ENCODE measurements around the gene ORMDL3.

Gene ORMDL3

GRCh38 chr17:39925282-39926134 is 1.9 kb downstream of the ORMDL3 start:
- H2AFZ ChIP-seq (ENCODE audit: low read depth, low read length), result no peak overlapping the region
- no peaks in the 10 kb centered on the region for H3K27me3 ChIP-seq (ENCODE audit: low read depth, low read length)
- no peak overlapping the region for H3K4me3 ChIP-seq (ENCODE audit: low read length)
- peaks cover 19% of the 10 kb centered on the region; the same call in 1 of the 2 replicates for H4K20me1 ChIP-seq (ENCODE audit: insufficient read depth, low read length)
- H3K27ac ChIP-seq (ENCODE audit: low read length), result no peak overlapping the region
- TF ChIP-seq EZH2phosphoT487 (IDR thresholded peaks at IDR 0.05; ENCODE audit: low read depth), result no peak
- no peak for TF ChIP-seq CTCF (IDR thresholded peaks at IDR 0.05; ENCODE audit: low read depth, low read length)
- no peak overlapping the region for H3K9ac ChIP-seq (ENCODE audit: low read length)
- H3K36me3 ChIP-seq (replicated peaks; ENCODE audit: low read depth, low read length), result peaks cover 18% of the 10 kb centered on the region
- H3K9me3 ChIP-seq (ENCODE audit: insufficient read depth, low read length), result no peaks in the 10 kb centered on the region
- peaks cover 48% of the 10 kb centered on the region for H3K4me1 ChIP-seq (ENCODE audit: low read length)
- H3K79me2 ChIP-seq (ENCODE audit: low read length), result peaks cover 29% of the 10 kb centered on the region
- H3K4me2 ChIP-seq (ENCODE audit: low read length), result peak overlapping the region; percentile 96

GRCh38 chr17:39924691-39925055 is 2.7 kb downstream of the ORMDL3 start:
- Histone ChIP-seq H3K36me3 (replicated peaks; ENCODE audit: low read depth, low read length) (peaks cover 21% of the 10 kb centered on the region), H3K9ac (ENCODE audit: low read length) (no peak overlapping the region), H4K20me1 (ENCODE audit: insufficient read depth, low read length) (peaks cover 19% of the 10 kb centered on the region; the same call in 1 of the 2 replicates), H3K27ac (ENCODE audit: low read length) (no peak overlapping the region), H3K79me2 (ENCODE audit: low read length) (peaks cover 29% of the 10 kb centered on the region), H3K4me1 (ENCODE audit: low read length) (peaks cover 53% of the 10 kb centered on the region), H3K4me2 (ENCODE audit: low read length) (no peak overlapping the region), H3K9me3 (ENCODE audit: insufficient read depth, low read length) (no peaks in the 10 kb centered on the region), H2AFZ (ENCODE audit: low read depth, low read length) (no peak overlapping the region), H3K4me3 (ENCODE audit: low read length) (no peak overlapping the region), H3K27me3 (ENCODE audit: low read depth, low read length) (no peaks in the 10 kb centered on the region)
- TF ChIP-seq EZH2phosphoT487 (IDR thresholded peaks at IDR 0.05; ENCODE audit: low read depth) (no peak), CTCF (IDR thresholded peaks at IDR 0.05; ENCODE audit: low read depth, low read length) (no peak)

GRCh38 chr17:39923836-39924690 is 3.3 kb downstream of the ORMDL3 start:
- H3K4me2 ChIP-seq (ENCODE audit: low read length), result no peak overlapping the region
- H3K36me3 ChIP-seq (replicated peaks; ENCODE audit: low read depth, low read length), result peaks cover 24% of the 10 kb centered on the region
- no peak overlapping the region for H3K4me3 ChIP-seq (ENCODE audit: low read length)
- H2AFZ ChIP-seq (ENCODE audit: low read depth, low read length), result no peak overlapping the region
- peaks cover 47% of the 10 kb centered on the region for H3K4me1 ChIP-seq (ENCODE audit: low read length)
- H3K27ac ChIP-seq (ENCODE audit: low read length), result no peak overlapping the region
- H4K20me1 ChIP-seq (ENCODE audit: insufficient read depth, low read length), result peaks cover 19% of the 10 kb centered on the region; the same call in 1 of the 2 replicates
- H3K9ac ChIP-seq (ENCODE audit: low read length), result no peak overlapping the region
- H3K9me3 ChIP-seq (ENCODE audit: insufficient read depth, low read length), result no peaks in the 10 kb centered on the region
- peak; percentile 36 for TF ChIP-seq CTCF (IDR thresholded peaks at IDR 0.05; ENCODE audit: low read depth, low read length)
- TF ChIP-seq EZH2phosphoT487 (IDR thresholded peaks at IDR 0.05; ENCODE audit: low read depth), result no peak
- no peaks in the 10 kb centered on the region for H3K27me3 ChIP-seq (ENCODE audit: low read depth, low read length)
- peaks cover 29% of the 10 kb centered on the region for H3K79me2 ChIP-seq (ENCODE audit: low read length)

- no peak for TF ChIP-seq CTCF (IDR thresholded peaks at IDR 0.05; ENCODE audit: low read depth, low read length)
- Histone ChIP-seq H4K20me1 (ENCODE audit: insufficient read depth, low read length) (peaks cover 19% of the 10 kb centered on the region; the same call in 1 of the 2 replicates), H3K4me3 (ENCODE audit: low read length) (no peak overlapping the region), H2AFZ (ENCODE audit: low read depth, low read length) (no peak overlapping the region), H3K9ac (ENCODE audit: low read length) (no peak overlapping the region), H3K4me1 (ENCODE audit: low read length) (peaks cover 39% of the 10 kb centered on the region), H3K27me3 (ENCODE audit: low read depth, low read length) (no peaks in the 10 kb centered on the region), H3K36me3 (replicated peaks; ENCODE audit: low read depth, low read length) (peaks cover 27% of the 10 kb centered on the region), H3K79me2 (ENCODE audit: low read length) (peaks cover 29% of the 10 kb centered on the region), H3K4me2 (ENCODE audit: low read length) (no peak overlapping the region), H3K9me3 (ENCODE audit: insufficient read depth, low read length) (no peaks in the 10 kb centered on the region), H3K27ac (ENCODE audit: low read length) (no peak overlapping the region)
These were observed 4.2 kb downstream of the ORMDL3 start for GRCh38 chr17:39923230-39923629.

Data from OCI-LY3 (cell line).